Activated CD8-positive, alpha-beta memory T cell treated with anti-CD3 and anti-CD28 coated beads, Interleukin-2, amount 50 U/mL, for 4 hours (primary cell): ENCODE results near the gene UGGT2.
"Not testable (repeated sequence)": the region's sequence is repeated elsewhere in the genome, so short reads cannot be mapped to it uniquely, and the experiment has no call there.

Experiments
- DNase-seq: peaks from one replicate; pipeline ENCODE4 v3.0.0-alpha.2; 2020

The UGGT2 gene

GRCh38 chr13:95970878-95971277 lies 82.3 kb downstream of the UGGT2 start:
- DNase-seq, result no peak

DNA sequence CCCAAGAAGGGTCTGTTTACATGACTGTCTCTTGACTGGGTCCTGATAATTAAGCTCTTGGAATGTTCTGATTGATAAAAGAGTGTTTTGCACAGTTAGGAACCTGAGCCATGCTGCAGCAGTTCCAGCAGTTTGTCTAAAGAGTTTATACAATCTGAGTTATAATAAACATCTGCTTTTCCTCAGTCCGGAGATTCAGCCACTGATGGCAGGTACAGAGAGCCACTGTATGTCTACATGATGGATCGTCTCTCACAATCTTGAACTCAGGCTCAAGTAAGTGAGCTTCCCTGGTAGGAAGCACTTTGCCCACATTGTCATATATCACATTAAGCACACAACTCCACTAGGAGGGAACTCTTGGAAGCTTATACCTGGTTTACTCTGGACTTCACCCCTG lies 84.3 kb downstream of the UGGT2 start:
- DNase-seq, result no peak

DNA sequence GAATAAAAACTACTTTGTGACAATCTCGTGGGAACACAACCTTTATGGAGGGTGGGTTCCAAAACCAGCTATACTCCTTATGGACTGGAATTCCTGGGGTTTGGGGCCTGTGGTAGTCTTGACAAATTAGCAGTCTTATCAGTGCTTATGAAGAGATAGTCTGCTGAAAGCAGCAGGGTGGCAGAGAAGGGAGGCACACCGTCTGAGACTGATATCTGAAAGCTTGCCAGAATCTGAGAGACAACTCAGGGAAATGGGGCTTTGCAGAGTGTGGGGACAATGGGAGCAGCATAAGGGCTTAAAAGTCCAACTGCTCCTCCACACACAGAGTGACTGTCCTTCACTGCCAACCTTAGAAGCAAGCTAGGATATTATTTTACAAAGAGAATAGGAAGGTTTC lies 95.9 kb downstream of the UGGT2 start:
- no peak for DNase-seq

- no peak for DNase-seq
Measured at GRCh38 chr13:95956589-95957148, 96.5 kb downstream of the UGGT2 start.

- no peak for DNase-seq
Measured at GRCh38 chr13:95955719-95956118, 97.5 kb downstream of the UGGT2 start.

GRCh38 chr13:95955255-95955654 lies 97.9 kb downstream of the UGGT2 start:
- DNase-seq, result no peak

- no peak for DNase-seq
Measured at GRCh38 chr13:95954266-95954665, 98.9 kb downstream of the UGGT2 start.

DNA sequence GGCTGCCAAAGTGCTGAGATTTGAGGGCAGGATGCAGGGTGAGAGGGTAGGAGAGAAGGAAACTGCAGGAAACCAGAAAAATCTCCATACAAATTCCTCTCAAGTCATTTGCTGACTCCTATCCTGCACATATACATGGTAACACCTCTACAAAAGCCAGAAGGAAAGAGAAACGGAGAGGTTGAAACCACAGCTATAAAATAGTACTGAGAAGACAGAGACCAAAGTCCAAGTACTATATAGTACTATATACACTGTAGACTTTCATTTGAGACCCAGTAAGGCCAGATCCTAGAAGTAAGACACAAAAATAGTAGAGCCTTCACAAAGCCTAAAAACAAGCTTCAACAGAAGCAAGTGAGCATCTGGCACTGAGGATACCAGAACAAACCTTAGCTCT lies 103.1 kb downstream of the UGGT2 start:
- no peak for DNase-seq

DNA sequence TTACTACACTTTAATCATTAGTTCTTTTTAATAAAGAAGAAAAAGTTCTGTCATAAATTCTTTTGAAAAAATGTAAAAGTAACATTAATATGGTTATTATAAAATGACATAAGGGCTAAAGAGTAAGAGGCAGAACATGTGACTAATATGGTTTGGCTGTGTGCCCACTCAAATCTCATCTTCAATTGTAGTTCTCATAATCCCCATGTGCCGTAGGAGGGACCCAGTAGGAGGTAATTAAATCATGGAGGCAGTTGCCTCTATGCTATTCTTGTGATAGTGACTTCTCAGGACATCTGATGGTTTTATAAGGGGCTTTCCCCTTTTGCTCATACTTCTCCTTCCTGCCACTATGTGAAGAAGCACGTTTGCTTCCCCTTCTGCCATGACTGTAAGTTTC lies 104.5 kb downstream of the UGGT2 start:
- no peak for DNase-seq

GRCh38 chr13:95937714-95938320 lies 115.4 kb downstream of the UGGT2 start:
- no peak for DNase-seq

GRCh38 chr13:95931300-95932025 lies 121.7 kb downstream of the UGGT2 start:
- no peak for DNase-seq

DNA sequence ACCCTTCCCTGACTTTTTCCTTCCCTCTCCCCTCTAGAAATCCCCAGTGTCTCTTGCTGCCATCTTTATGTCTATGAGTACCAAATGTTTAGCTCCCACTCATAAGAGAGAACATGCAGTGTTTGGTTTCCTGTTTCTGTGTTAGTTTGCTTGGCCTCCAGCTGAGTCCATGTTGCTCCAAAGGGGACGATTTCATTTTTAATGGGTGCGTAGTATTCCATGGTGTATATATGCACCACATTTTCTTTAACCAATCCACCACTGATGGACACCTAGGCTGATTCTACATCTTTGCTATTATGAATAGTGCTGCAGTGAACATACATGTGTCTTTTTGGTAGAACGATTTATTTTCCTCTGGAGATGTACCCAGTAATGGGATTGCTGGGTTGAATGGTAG lies 123.8 kb downstream of the UGGT2 start:
- DNase-seq, result no peak

GRCh38 chr13:95928367-95928906 lies 124.8 kb downstream of the UGGT2 start:
- not testable (repeated sequence) for DNase-seq

DNA sequence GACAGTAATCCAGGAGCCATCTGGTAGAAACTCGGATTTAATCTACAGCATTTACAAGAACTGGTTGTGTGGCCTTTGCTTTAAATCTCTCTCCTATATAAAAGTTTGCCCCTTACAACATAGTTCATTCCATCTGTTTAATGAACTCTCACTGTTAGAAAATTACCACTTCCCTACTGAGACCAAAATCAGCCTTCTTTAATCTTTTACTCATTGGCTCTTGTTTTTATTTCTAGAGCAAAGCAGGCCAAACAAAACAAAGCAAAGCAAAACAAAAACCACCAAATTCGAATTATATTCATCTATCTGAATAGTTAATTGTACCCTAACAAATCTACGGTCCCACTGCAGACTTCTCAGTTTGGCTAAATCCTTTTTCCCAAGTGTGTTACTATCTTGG lies 127.0 kb downstream of the UGGT2 start:
- DNase-seq, result no peak

GRCh38 chr13:95924389-95924994 lies 128.7 kb downstream of the UGGT2 start:
- no peak for DNase-seq

- DNase-seq, result no peak
Measured at GRCh38 chr13:95921485-95921884, 131.7 kb downstream of the UGGT2 start.

- DNase-seq, result no peak
Measured at GRCh38 chr13:95920485-95920884, 132.7 kb downstream of the UGGT2 start.

DNA sequence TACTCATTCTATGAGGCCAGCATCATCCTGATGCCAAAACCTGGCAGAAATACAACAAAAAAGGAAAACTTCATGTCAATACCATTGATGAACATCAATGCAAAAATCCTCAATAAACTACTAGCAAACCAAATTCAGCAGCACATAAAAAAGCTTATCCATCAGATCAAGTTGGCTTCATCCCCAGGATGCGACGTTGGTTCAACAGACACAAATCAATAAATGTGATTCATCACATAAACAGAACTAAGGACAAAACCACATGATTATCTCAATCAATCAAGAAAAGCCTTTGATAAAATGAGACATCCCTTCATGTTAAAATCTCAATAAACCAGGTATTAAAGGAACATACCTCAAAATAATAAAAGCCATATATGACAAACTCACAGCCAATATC lies 134.3 kb downstream of the UGGT2 start:
- DNase-seq, result no peak

DNA sequence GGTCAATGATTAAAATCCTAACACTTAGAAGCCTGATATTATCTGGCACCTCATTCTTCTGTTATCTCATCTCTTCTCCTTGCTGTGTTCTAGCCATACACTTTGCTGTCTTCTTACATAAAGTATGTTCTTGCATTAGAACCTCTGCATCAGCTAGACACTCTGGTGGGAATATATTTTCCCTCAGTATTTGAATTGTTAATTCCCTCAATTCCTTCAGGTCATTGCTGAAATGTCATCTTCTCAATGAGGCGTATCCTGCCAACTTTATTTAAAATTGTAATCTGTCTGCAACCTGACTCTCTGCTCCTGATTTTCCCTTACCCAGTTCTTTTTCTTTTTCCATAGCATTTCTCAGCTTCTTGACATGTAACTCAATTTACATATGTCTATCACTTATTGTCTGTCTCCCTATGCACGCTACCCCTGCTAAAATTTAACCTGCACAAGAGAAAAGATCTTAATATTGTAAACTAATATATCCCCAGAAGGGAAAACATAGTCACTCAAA lies 138.2 kb downstream of the UGGT2 start:
- DNase-seq, result no peak

DNA sequence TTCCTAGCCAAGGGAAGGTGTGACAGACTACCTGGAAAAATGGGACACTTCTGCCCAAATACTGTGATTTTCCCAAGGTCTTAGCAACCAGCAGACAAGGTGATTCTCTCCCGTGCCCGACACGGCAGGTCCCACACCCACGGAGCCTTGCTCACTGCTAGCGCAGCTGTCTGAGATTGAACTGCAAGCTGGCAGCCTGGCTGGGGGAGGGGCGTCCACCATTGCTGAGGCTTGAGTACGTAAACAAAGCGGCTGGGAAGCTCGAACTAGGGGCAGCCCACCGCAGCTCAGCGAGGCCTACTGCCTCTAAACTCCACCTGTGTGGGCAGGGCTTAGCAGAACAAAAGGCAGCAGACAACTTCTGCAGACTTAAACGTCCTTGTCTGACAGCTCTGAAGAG lies 146.2 kb downstream of the UGGT2 start:
- no peak for DNase-seq

DNA sequence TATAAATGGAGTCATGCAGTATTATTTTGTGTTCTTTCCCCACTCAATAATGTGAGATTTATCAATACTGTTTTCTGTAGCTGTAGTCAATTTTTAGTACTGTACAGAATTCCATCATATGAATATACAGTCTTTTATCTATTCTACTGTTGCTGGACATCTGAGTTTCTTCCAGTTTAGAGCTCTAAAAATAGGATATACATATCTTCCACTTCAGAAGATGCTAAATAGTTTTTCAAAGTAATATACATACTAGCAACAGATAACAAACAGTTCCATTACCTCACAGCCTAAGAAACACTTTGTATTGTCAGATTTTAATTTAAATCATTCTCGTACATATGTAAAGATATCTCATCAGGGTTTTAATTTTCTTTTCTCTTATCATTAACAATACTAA lies 149.6 kb downstream of the UGGT2 start:
- no peak for DNase-seq

DNA sequence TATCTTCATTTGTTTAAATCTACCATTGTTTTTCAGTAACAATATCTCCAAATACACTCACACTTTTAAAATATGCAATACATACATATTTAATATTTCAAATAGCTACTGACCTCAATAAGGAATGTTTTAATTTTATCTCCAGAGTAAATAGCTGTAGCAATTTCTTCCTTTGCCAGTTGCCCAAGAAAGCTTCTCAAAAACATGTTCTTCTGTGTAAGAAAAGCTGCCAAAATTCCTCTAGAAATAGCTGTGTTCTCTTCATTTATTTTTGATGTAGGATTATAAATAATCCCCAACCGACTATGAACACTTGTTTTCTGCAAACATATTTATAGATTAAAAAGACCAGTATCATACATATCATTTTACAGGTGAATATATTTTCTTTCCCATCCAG lies 150.5 kb downstream of the UGGT2 start:
- DNase-seq, result no peak

DNA sequence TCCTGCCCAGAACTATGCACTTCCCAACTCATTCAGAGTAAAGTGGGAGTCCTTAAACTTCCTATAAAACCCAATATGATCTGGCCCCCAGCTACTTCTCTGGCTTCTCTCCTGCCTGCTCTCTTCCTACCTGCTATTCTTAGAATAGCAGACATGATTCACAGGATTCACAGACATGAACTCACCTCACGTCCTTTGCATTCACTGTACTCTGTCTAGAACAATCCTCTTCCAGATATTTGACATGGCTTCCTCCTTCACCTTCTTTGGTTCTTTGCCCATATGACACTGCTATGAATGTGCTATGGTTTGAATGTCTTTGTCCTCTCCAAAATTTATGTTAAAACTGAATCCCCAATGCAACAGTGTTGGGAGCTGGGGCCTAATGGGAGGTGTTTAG lies 154.9 kb downstream of the UGGT2 start:
- no peak for DNase-seq

DNA sequence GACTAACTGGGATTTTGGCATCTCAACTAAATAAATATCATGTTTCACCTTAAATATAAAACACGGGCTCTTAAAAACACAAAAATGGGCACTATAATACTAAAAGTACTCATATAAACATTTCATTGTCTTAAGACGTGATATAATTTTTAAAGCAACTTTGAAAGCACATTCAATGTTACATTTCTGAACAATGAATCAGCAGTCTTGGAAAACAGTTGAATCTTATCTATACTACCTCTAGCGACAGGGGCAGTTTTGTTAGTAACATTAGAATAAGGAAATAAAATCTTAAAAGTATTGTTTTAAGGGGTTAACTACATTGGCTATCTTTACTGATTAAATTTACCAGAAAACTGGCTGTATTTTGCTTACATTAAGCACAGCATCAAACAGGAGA lies 156.9 kb downstream of the UGGT2 start:
- no peak for DNase-seq
